Testis (tissue), 2 donors: ENCODE results near the gene REPS2.

Experiments
- POLR2A ChIP-seq: fragments of 450-650 bp; IDR thresholded peaks from one replicate; pipeline ENCODE4 v1.6.1; 2017; ENCODE audit warnings: antibody characterized with exemption, mild to moderate bottlenecking, moderate library complexity
- TF ChIP-seq, protein P1 (sequence below), 3 experiments: fragments of 450-650 bp in 2 of 3; fragments of 200-600 bp in 1 of 3; sonication (generic) in 1 of 3; IDR thresholded peaks; one replicate each; pipeline ENCODE4 v1.5.1; 2016 to 2019; ENCODE audit warnings: antibody characterized with exemption in 3 of 3, mild to moderate bottlenecking in 2 of 3, moderate library complexity in 1 of 3

- no peak for TF ChIP-seq POLR2A
- TF ChIP-seq, protein P1, sequence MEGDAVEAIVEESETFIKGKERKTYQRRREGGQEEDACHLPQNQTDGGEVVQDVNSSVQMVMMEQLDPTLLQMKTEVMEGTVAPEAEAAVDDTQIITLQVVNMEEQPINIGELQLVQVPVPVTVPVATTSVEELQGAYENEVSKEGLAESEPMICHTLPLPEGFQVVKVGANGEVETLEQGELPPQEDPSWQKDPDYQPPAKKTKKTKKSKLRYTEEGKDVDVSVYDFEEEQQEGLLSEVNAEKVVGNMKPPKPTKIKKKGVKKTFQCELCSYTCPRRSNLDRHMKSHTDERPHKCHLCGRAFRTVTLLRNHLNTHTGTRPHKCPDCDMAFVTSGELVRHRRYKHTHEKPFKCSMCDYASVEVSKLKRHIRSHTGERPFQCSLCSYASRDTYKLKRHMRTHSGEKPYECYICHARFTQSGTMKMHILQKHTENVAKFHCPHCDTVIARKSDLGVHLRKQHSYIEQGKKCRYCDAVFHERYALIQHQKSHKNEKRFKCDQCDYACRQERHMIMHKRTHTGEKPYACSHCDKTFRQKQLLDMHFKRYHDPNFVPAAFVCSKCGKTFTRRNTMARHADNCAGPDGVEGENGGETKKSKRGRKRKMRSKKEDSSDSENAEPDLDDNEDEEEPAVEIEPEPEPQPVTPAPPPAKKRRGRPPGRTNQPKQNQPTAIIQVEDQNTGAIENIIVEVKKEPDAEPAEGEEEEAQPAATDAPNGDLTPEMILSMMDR (IDR thresholded peaks at IDR 0.05) = peak; percentile 61 to 72 (median 62)
Measured at GRCh38 chrX:17046478-17047097, 100.1 kb downstream of the REPS2 start.
